IPS-20b (cell line): Measurements from ENCODE around the gene CTTNBP2.
A peak's percentile ranks its signal among the peaks of the same experiment; 100 is the strongest.

Source experiments
- H3K27ac ChIP-seq: one replicate; pipeline ENCODE4 v1.5.1; 2013; ENCODE audit warnings: low read length
- H3K27me3 ChIP-seq: 2 replicates; pipeline ENCODE4 v1.6.1; 2013; ENCODE audit warnings: mild to moderate bottlenecking, low read length, inconsistent platforms; ENCODE audit not compliant: insufficient read depth
- H3K36me3 ChIP-seq: 2 replicates; pipeline ENCODE4 v1.6.1; 2013; ENCODE audit warnings: low read depth, mild to moderate bottlenecking, inconsistent platforms, low read length, moderate library complexity; ENCODE audit not compliant: insufficient read depth
- H3K4me1 ChIP-seq: 2 replicates; pipeline ENCODE4 v1.6.1; 2013; ENCODE audit warnings: mild to moderate bottlenecking, control low read depth, inconsistent platforms, low read length, moderate library complexity; ENCODE audit not compliant: insufficient read depth
- H3K4me3 ChIP-seq: 2 replicates; pipeline ENCODE4 v1.5.1; 2013; ENCODE audit warnings: mild to moderate bottlenecking, low read length, inconsistent platforms
- H3K9ac ChIP-seq: 2 replicates; pipeline ENCODE4 v1.6.1; 2013; ENCODE audit warnings: low read depth, mild to moderate bottlenecking, inconsistent platforms, low read length, moderate library complexity
- H3K9me3 ChIP-seq: 2 replicates; pipeline ENCODE4 v1.6.1; 2013; ENCODE audit warnings: mild to moderate bottlenecking, low read depth, low read length, inconsistent platforms; ENCODE audit not compliant: insufficient read depth

CTTNBP2 gene

GRCh38 chr7:117674617-117675016 is 198.6 kb downstream of the CTTNBP2 start:
- H3K36me3 ChIP-seq = no peaks in the 10 kb centered on the region
- no peaks in the 10 kb centered on the region for H3K27me3 ChIP-seq
- H3K4me1 ChIP-seq = peaks cover 42% of the 10 kb centered on the region
- H3K4me3 ChIP-seq = peak overlapping the region; percentile 28
- H3K9ac ChIP-seq = peak overlapping the region; percentile 10; the same call in 1 of the 2 replicates
- no peaks in the 10 kb centered on the region for H3K9me3 ChIP-seq
- H3K27ac ChIP-seq = no peak overlapping the region

- no peaks in the 10 kb centered on the region for H3K9me3 ChIP-seq
- H3K36me3 ChIP-seq = no peaks in the 10 kb centered on the region
- peak overlapping the region; percentile 40; the same call in 1 of the 2 replicates for H3K4me3 ChIP-seq
- H3K9ac ChIP-seq = peak overlapping the region; percentile 40; the same call in 1 of the 2 replicates
- H3K27ac ChIP-seq = peak overlapping the region; percentile 6
- no peaks in the 10 kb centered on the region for H3K27me3 ChIP-seq
- peaks cover 42% of the 10 kb centered on the region for H3K4me1 ChIP-seq
Observed at GRCh38 chr7:117673839-117674238, 199.4 kb downstream of the CTTNBP2 start.

- Histone ChIP-seq H3K4me1 (peaks cover 42% of the 10 kb centered on the region), H3K27ac (peak overlapping the region; percentile 6), H3K4me3 (peak overlapping the region; percentile 40; the same call in 1 of the 2 replicates), H3K27me3 (no peaks in the 10 kb centered on the region), H3K9me3 (no peaks in the 10 kb centered on the region), H3K36me3 (no peaks in the 10 kb centered on the region), H3K9ac (peak overlapping the region; percentile 40; the same call in 1 of the 2 replicates)
Observed at GRCh38 chr7:117673367-117673766, 199.9 kb downstream of the CTTNBP2 start.

- Histone ChIP-seq H3K9me3 (no peaks in the 10 kb centered on the region), H3K27ac (no peak overlapping the region), H3K36me3 (no peaks in the 10 kb centered on the region), H3K27me3 (no peaks in the 10 kb centered on the region), H3K4me3 (no peak overlapping the region), H3K4me1 (peaks cover 42% of the 10 kb centered on the region), H3K9ac (no peak overlapping the region)
Observed at GRCh38 chr7:117672453-117672852, 200.8 kb downstream of the CTTNBP2 start.

GRCh38 chr7:117669818-117670217 is 203.4 kb downstream of the CTTNBP2 start:
- Histone ChIP-seq H3K4me1 (peaks cover 24% of the 10 kb centered on the region), H3K36me3 (no peaks in the 10 kb centered on the region)

GRCh38 chr7:117667456-117667855 is 205.8 kb downstream of the CTTNBP2 start:
- H3K9ac ChIP-seq = no peak overlapping the region
- H3K27ac ChIP-seq = no peak overlapping the region
- no peaks in the 10 kb centered on the region for H3K27me3 ChIP-seq
- peaks cover 7% of the 10 kb centered on the region; the same call in 1 of the 2 replicates for H3K4me1 ChIP-seq
- no peaks in the 10 kb centered on the region for H3K9me3 ChIP-seq
- no peaks in the 10 kb centered on the region for H3K36me3 ChIP-seq
- H3K4me3 ChIP-seq = no peak overlapping the region

More at GRCh38 chr7:117669818-117670217, 203.4 kb downstream of the CTTNBP2 start:
- Histone ChIP-seq H3K27me3 (no peaks in the 10 kb centered on the region), H3K27ac (no peak overlapping the region), H3K9me3 (no peaks in the 10 kb centered on the region), H3K4me3 (no peak overlapping the region), H3K9ac (no peak overlapping the region)

GRCh38 chr7:117666689-117667088 is 206.6 kb downstream of the CTTNBP2 start:
- Histone ChIP-seq H3K4me3 (no peak overlapping the region), H3K4me1 (peaks cover 4% of the 10 kb centered on the region; the same call in 1 of the 2 replicates), H3K27me3 (no peaks in the 10 kb centered on the region), H3K36me3 (no peaks in the 10 kb centered on the region), H3K9ac (no peak overlapping the region), H3K9me3 (no peaks in the 10 kb centered on the region; the same call in 1 of the 2 replicates), H3K27ac (no peak overlapping the region)

GRCh38 chr7:117666031-117666430 is 207.2 kb downstream of the CTTNBP2 start:
- no peak overlapping the region for H3K4me3 ChIP-seq
- H3K27me3 ChIP-seq = no peaks in the 10 kb centered on the region
- no peaks in the 10 kb centered on the region for H3K36me3 ChIP-seq
- no peaks in the 10 kb centered on the region; the same call in 1 of the 2 replicates for H3K4me1 ChIP-seq
- no peaks in the 10 kb centered on the region; the same call in 1 of the 2 replicates for H3K9me3 ChIP-seq
- H3K27ac ChIP-seq = no peak overlapping the region
- H3K9ac ChIP-seq = no peak overlapping the region

GRCh38 chr7:117665368-117665767 is 207.9 kb downstream of the CTTNBP2 start:
- Histone ChIP-seq H3K27ac (no peak overlapping the region), H3K9ac (no peak overlapping the region), H3K36me3 (no peaks in the 10 kb centered on the region), H3K4me1 (no peaks in the 10 kb centered on the region; the same call in 1 of the 2 replicates), H3K27me3 (no peaks in the 10 kb centered on the region), H3K4me3 (no peak overlapping the region), H3K9me3 (no peaks in the 10 kb centered on the region; the same call in 1 of the 2 replicates)

- H3K27ac ChIP-seq = no peak overlapping the region
- no peak overlapping the region for H3K4me3 ChIP-seq
- H3K36me3 ChIP-seq = no peaks in the 10 kb centered on the region
- H3K9me3 ChIP-seq = no peaks in the 10 kb centered on the region; the same call in 1 of the 2 replicates
- no peaks in the 10 kb centered on the region for H3K27me3 ChIP-seq
- H3K9ac ChIP-seq = no peak overlapping the region
- H3K4me1 ChIP-seq = no peaks in the 10 kb centered on the region
Observed at GRCh38 chr7:117664047-117664446, 209.2 kb downstream of the CTTNBP2 start.

- Histone ChIP-seq H3K9me3 (no peaks in the 10 kb centered on the region; the same call in 1 of the 2 replicates), H3K9ac (no peak overlapping the region), H3K4me1 (no peaks in the 10 kb centered on the region), H3K4me3 (no peak overlapping the region), H3K27me3 (no peaks in the 10 kb centered on the region), H3K27ac (no peak overlapping the region), H3K36me3 (no peaks in the 10 kb centered on the region)
Observed at GRCh38 chr7:117661328-117661727, 211.9 kb downstream of the CTTNBP2 start.
